HCT116 (cell line): Measurements from ENCODE around the gene MACROD1. TPM values are rescaled to one million over a fixed set of nuclear protein-coding genes. Genes with fewer than 3 reads are reported as not detected.

Source experiments
- ATAC-seq: fragments of 200-7000 bp; cut with Tn5 transposase; 2 replicates; pipeline ENCODE4 v1.9.1; 2020; ENCODE audit warnings: mild to moderate bottlenecking, moderate library complexity
- BruUV-seq: library from RNA; stranded (reverse); fragments of 400-500 nt; replicated peaks from 2 replicates; lab custom pipeline; 2021; lab: Mats Ljungman, UMichigan
- CTCF ChIA-PET: fragments of 300-600 bp; sonication (Branson Sonifier 250); formaldehyde crosslinking; loops from one replicate; lab custom pipeline; 2021; ENCODE audit warnings: antibody characterized with exemption; lab: Charles Lee
- POLR2A ChIA-PET: fragments of 300-600, 350-600 bp; sonication (Branson Sonifier 250); formaldehyde crosslinking; loops from one replicate; lab custom pipeline; 2021; ENCODE audit warnings: antibody characterized with exemption; lab: Charles Lee
- RAD21 ChIA-PET, 2 experiments: fragments of 300-600 bp; sonication (Branson Sonifier 250); formaldehyde crosslinking; loops; one replicate each; lab custom pipeline; 2023; ENCODE audit warnings: low total read pairs in 2 of 2; ENCODE audit not compliant: uncharacterized antibody in 2 of 2, unreplicated experiment in 2 of 2, low non-redundant PET in 1 of 2; lab: Charles Lee
- DNase-seq: peaks from one replicate; pipeline ENCODE4 v3.0.0-alpha.2; 2010; ENCODE audit warnings: low read depth, low spot score
- H2AFZ ChIP-seq: fragments of 200-600 bp; shearing (Covaris generic), sonication (generic); 2 replicates; pipeline ENCODE4 v1.6.1; 2017; ENCODE audit warnings: low read depth, mixed run types, mixed read lengths, antibody characterized with exemption, low read length; ENCODE audit not compliant: poor library complexity, severe bottlenecking
- H3K27ac ChIP-seq: 2 replicates; pipeline ENCODE4 v1.5.1; 2012; ENCODE audit warnings: low read depth, low read length
- H3K27me3 ChIP-seq: fragments of 200-600 bp; sonication (generic); 2 replicates; pipeline ENCODE4 v1.6.1; 2016; ENCODE audit warnings: mixed run types, low read length, mixed read lengths; ENCODE audit not compliant: insufficient read depth
- H3K36me3 ChIP-seq, 2 experiments: fragments of 200-500 bp in 1 of 2; fragments of 200-600 bp in 1 of 2; sonication (Bioruptor generic) in 1 of 2; sonication (generic) in 1 of 2; 2 replicates each; pipeline versions ENCODE4 v1.5.1 to v1.6.1; 2014 to 2016; ENCODE audit warnings: low read length in 2 of 2, inconsistent platforms in 1 of 2, mixed read lengths in 1 of 2, mixed run types in 1 of 2; ENCODE audit not compliant: insufficient read depth in 2 of 2, control insufficient read depth in 1 of 2
- H3K4me1 ChIP-seq, 2 experiments: fragments of 200-600 bp in 1 of 2; sonication (generic) in 1 of 2; 2 replicates each; pipeline versions ENCODE4 v1.5.1 to v1.6.1; 2012 to 2017; ENCODE audit warnings: low read length in 2 of 2, inconsistent platforms in 1 of 2, mild to moderate bottlenecking in 1 of 2, mixed read lengths in 1 of 2, mixed run types in 1 of 2, moderate library complexity in 1 of 2; ENCODE audit not compliant: insufficient read depth in 2 of 2, control insufficient read depth in 1 of 2
- H3K4me2 ChIP-seq: fragments of 200-600 bp; sonication (generic); 2 replicates; pipeline ENCODE4 v1.6.1; 2017; ENCODE audit warnings: mixed run types, low read length, mixed read lengths
- H3K4me3 ChIP-seq, 2 experiments: fragments of 200-600 bp in 1 of 2; sonication (generic) in 1 of 2; replicated peaks in 1 of 2; 2 replicates each; pipeline ENCODE4 v1.5.1; 2011 to 2016; ENCODE audit warnings: low read length in 2 of 2, control low read depth in 1 of 2, low read depth in 1 of 2, mild to moderate bottlenecking in 1 of 2, mixed read lengths in 1 of 2, mixed run types in 1 of 2
- H3K79me2 ChIP-seq: fragments of 200-600 bp; sonication (generic); 2 replicates; pipeline ENCODE4 v1.6.1; 2017; ENCODE audit warnings: mild to moderate bottlenecking, mixed run types, low read length, moderate library complexity, mixed read lengths; ENCODE audit not compliant: insufficient read depth
- H3K9ac ChIP-seq: fragments of 200-600 bp; sonication (generic); 2 replicates; pipeline ENCODE4 v1.6.1; 2016; ENCODE audit warnings: low read length, mixed read lengths
- H3K9me2 ChIP-seq: fragments of 200-600 bp; sonication (generic), shearing (Covaris generic); 2 replicates; pipeline ENCODE4 v1.6.1; 2017; ENCODE audit warnings: mixed run types, mild to moderate bottlenecking, moderate library complexity; ENCODE audit not compliant: insufficient read depth
- H3K9me3 ChIP-seq, 2 experiments: fragments of 200-500 bp in 1 of 2; fragments of 200-600 bp in 1 of 2; sonication (Bioruptor generic) in 1 of 2; sonication (generic) in 1 of 2; 2 replicates each; pipeline ENCODE4 v1.6.1; 2014 to 2017; ENCODE audit warnings: low read length in 2 of 2, mixed read lengths in 2 of 2, inconsistent platforms in 1 of 2, low read depth in 1 of 2, mild to moderate bottlenecking in 1 of 2, mixed run types in 1 of 2, moderate library complexity in 1 of 2; ENCODE audit not compliant: control insufficient read depth in 1 of 2, insufficient read depth in 1 of 2
- H4K20me1 ChIP-seq: fragments of 200-600 bp; sonication (generic), shearing (Covaris generic); 2 replicates; pipeline ENCODE4 v1.6.1; 2017; ENCODE audit warnings: mixed run types, mild to moderate bottlenecking, moderate library complexity; ENCODE audit not compliant: insufficient read depth
- ATF3 ChIP-seq: IDR thresholded peaks from 2 replicates; pipeline ENCODE4 v1.6.1; 2012
- CBX3 ChIP-seq: IDR thresholded peaks from 2 replicates; pipeline ENCODE4 v1.6.1; 2012; ENCODE audit warnings: low read depth
- EZH2 ChIP-seq: fragments of 200-600 bp; sonication (generic); IDR thresholded peaks from 2 replicates; pipeline ENCODE4 v1.6.1; 2017; ENCODE audit warnings: antibody characterized with exemption, mixed run types
- FOSL1 ChIP-seq: IDR thresholded peaks from 2 replicates; pipeline ENCODE4 v1.6.1; 2012; ENCODE audit warnings: low read depth
- POLR2AphosphoS5 ChIP-seq: IDR thresholded peaks from 2 replicates; pipeline ENCODE4 v1.6.1; 2011; ENCODE audit warnings: mild to moderate bottlenecking, low read depth, low read length, moderate library complexity
- RAD21 ChIP-seq: IDR thresholded peaks from 2 replicates; pipeline ENCODE4 v1.6.1; 2012; ENCODE audit warnings: low read depth, mild to moderate bottlenecking
- SRF ChIP-seq: IDR thresholded peaks from 2 replicates; pipeline ENCODE4 v1.6.1; 2012; ENCODE audit warnings: low read depth
- YY1 ChIP-seq: IDR thresholded peaks from 2 replicates; pipeline ENCODE4 v1.6.1; 2011; ENCODE audit warnings: low read length, low read depth, moderate library complexity, mild to moderate bottlenecking; ENCODE audit not compliant: insufficient replicate concordance; ENCODE audit errors: extremely low read depth
- intact Hi-C: fragments of 100-400 bp; cut with micrococcal nuclease; formaldehyde crosslinking; loops from 2 replicates; pipeline ENCODE4 v1.10.0; 2022
- total RNA-seq: library from RNA; stranded (reverse); gene quantifications from one replicate; pipeline ENCODE4 v1.2.1, GENCODE V29; 2021; ENCODE audit not compliant: unreplicated experiment
- TF ChIP-seq, protein P1 (sequence below): IDR thresholded peaks from 2 replicates; pipeline ENCODE4 v1.6.1; 2011; ENCODE audit warnings: mild to moderate bottlenecking, low read length, moderate library complexity; ENCODE audit not compliant: insufficient replicate concordance; ENCODE audit errors: extremely low read depth

MACROD1 gene
- total RNA-seq, 1 experiment from 2014 or later, result 61.1 TPM

DNA sequence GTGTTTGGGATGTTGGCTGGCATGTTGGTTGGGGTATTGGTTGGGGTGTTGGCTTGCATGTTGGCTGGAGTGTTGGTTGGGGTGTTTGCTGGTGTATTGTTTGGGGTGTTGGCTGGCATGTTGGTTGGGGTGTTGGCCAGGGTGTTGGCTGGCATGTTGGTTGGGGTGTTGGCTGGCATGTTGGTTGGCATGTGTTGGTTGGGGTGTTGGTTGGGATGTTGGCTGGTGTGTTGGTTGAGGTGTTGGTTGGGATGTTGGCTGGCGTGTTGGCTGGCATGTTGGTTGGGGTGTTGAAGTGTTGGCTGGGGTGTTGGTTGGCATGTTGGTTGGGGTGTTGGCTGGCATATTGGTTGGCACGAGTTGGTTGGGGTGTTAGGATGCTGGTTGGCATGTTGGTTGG, 155.1 kb downstream of the MACROD1 start (continued):
- TF ChIP-seq RAD21 (no peak), CBX3 (no peak)

GRCh38 chr11:64009710-64010109, 156.2 kb downstream of the MACROD1 start:
- Histone ChIP-seq H3K9me2 (no peaks in the 10 kb centered on the region), H3K27me3 (no peaks in the 10 kb centered on the region), H3K9me3 (peaks cover 0 to 9% of the 10 kb centered on the region in 2 experiments; a peak in 1 of 4 replicates), H4K20me1 (no peaks in the 10 kb centered on the region), H3K4me1 (peaks cover 18 to 32% of the 10 kb centered on the region in 2 experiments), H3K4me3 (no peak overlapping the region)
- no peak for ATAC-seq
- CTCF ChIA-PET, result no interaction called here
- TF ChIP-seq EZH2 (no peak), POLR2AphosphoS5 (no peak), YY1 (no peak), FOSL1 (no peak), SRF (no peak), ATF3 (no peak), CBX3 (no peak)
- TF ChIP-seq, protein P1, sequence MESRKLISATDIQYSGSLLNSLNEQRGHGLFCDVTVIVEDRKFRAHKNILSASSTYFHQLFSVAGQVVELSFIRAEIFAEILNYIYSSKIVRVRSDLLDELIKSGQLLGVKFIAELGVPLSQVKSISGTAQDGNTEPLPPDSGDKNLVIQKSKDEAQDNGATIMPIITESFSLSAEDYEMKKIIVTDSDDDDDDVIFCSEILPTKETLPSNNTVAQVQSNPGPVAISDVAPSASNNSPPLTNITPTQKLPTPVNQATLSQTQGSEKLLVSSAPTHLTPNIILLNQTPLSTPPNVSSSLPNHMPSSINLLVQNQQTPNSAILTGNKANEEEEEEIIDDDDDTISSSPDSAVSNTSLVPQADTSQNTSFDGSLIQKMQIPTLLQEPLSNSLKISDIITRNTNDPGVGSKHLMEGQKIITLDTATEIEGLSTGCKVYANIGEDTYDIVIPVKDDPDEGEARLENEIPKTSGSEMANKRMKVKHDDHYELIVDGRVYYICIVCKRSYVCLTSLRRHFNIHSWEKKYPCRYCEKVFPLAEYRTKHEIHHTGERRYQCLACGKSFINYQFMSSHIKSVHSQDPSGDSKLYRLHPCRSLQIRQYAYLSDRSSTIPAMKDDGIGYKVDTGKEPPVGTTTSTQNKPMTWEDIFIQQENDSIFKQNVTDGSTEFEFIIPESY, result no peak
- TF ChIP-seq, all 23 proteins: peak for 0
- ChIA-PET POLR2A (no interaction called here), RAD21 (no interaction called here)
- no peak overlapping the region for H2AFZ ChIP-seq
- H3K4me2 ChIP-seq, result no peak overlapping the region
- H3K79me2 ChIP-seq, result no peaks in the 10 kb centered on the region
- BruUV-seq, result no TSS peak
- no peak for DNase-seq
- no peak overlapping the region for H3K27ac ChIP-seq
- no peaks in the 10 kb centered on the region; a peak in 1 of 4 replicates for H3K36me3 ChIP-seq
- intact Hi-C loops, result loop anchor here (10.0 kb wide), 1 partner anchor 135 kb away; no protein-coding TSS in a partner anchor
- no peak overlapping the region for H3K9ac ChIP-seq
